BLaER1 (cell line): ENCODE measurements around the gene KLHL4.
"Not testable (repeated sequence)": the region's sequence is repeated elsewhere in the genome, so short reads cannot be mapped to it uniquely, and the experiment has no call there.

Source experiments
- H3K27ac ChIP-seq: shearing (Covaris generic); formaldehyde crosslinking; 2 replicates; pipeline ENCODE4 v1.8.1; 2022
- H3K27me3 ChIP-seq: shearing (Covaris generic); formaldehyde crosslinking; 2 replicates; pipeline ENCODE4 v1.8.1; 2022
- H3K36me3 ChIP-seq: shearing (Covaris generic); formaldehyde crosslinking; 2 replicates; pipeline ENCODE4 v1.8.1; 2022
- H3K4me1 ChIP-seq: shearing (Covaris generic); formaldehyde crosslinking; 2 replicates; pipeline ENCODE4 v1.8.1; 2022
- H3K4me2 ChIP-seq: shearing (Covaris generic); formaldehyde crosslinking; 2 replicates; pipeline ENCODE4 v1.8.1; 2022
- H3K4me3 ChIP-seq: shearing (Covaris generic); formaldehyde crosslinking; 2 replicates; pipeline ENCODE4 v1.8.1; 2022
- H3K9ac ChIP-seq: shearing (Covaris generic); formaldehyde crosslinking; 2 replicates; pipeline ENCODE4 v1.8.1; 2022
- H3K9me3 ChIP-seq: shearing (Covaris generic); formaldehyde crosslinking; 2 replicates; pipeline ENCODE4 v1.8.1; 2022
- H4K20me1 ChIP-seq: shearing (Covaris generic); formaldehyde crosslinking; 2 replicates; pipeline ENCODE4 v1.8.1; 2022
- Cebpa-rat ChIP-seq: shearing (Covaris generic); IDR thresholded peaks from 2 replicates; pipeline ENCODE4 v1.8.1; 2022

KLHL4 gene

GRCh38 chrX:87636533-87636932, 118.9 kb downstream of the KLHL4 start:
- peaks cover 14% of the 10 kb centered on the region for H3K9me3 ChIP-seq
- H3K27ac ChIP-seq: peak overlapping the region; percentile 74; the same call in 1 of the 2 replicates
- H3K4me3 ChIP-seq: peak overlapping the region; percentile 31; the same call in 1 of the 2 replicates
- H3K9ac ChIP-seq: peak overlapping the region; percentile 48; the same call in 1 of the 2 replicates
- H3K4me2 ChIP-seq: peak overlapping the region; percentile 78
- peaks cover 74% of the 10 kb centered on the region for H3K27me3 ChIP-seq
- H3K36me3 ChIP-seq: no peaks in the 10 kb centered on the region
- H4K20me1 ChIP-seq: no peaks in the 10 kb centered on the region
- H3K4me1 ChIP-seq: peaks cover 24% of the 10 kb centered on the region
- no peak for TF ChIP-seq Cebpa-rat

- not testable (repeated sequence) for H3K4me2 ChIP-seq, H3K27ac ChIP-seq, H4K20me1 ChIP-seq, H3K36me3 ChIP-seq, H3K9ac ChIP-seq, H3K4me3 ChIP-seq
- Histone ChIP-seq H3K9me3 (peaks cover 33% of the 10 kb centered on the region), H3K4me1 (peaks cover 14% of the 10 kb centered on the region), H3K27me3 (peaks cover 70% of the 10 kb centered on the region)
These were observed 123.8 kb downstream of the KLHL4 start for GRCh38 chrX:87641439-87641838.

GRCh38 chrX:87661761-87662160, 144.2 kb downstream of the KLHL4 start:
- Histone ChIP-seq H3K36me3 (no peaks in the 10 kb centered on the region), H4K20me1 (peaks cover 6% of the 10 kb centered on the region; the same call in 1 of the 2 replicates), H3K4me1 (no peaks in the 10 kb centered on the region), H3K4me3 (no peak overlapping the region), H3K9me3 (no peaks in the 10 kb centered on the region), H3K27ac (no peak overlapping the region), H3K27me3 (peaks cover 43% of the 10 kb centered on the region), H3K9ac (no peak overlapping the region), H3K4me2 (no peak overlapping the region)
- no peak for TF ChIP-seq Cebpa-rat

- no peaks in the 10 kb centered on the region; the same call in 1 of the 2 replicates for H4K20me1 ChIP-seq
- H3K9ac ChIP-seq: no peak overlapping the region
- H3K4me1 ChIP-seq: no peaks in the 10 kb centered on the region
- H3K27me3 ChIP-seq: peaks cover 33% of the 10 kb centered on the region
- no peak overlapping the region for H3K4me2 ChIP-seq
- TF ChIP-seq Cebpa-rat: no peak
- H3K4me3 ChIP-seq: no peak overlapping the region
- H3K27ac ChIP-seq: no peak overlapping the region
- no peaks in the 10 kb centered on the region for H3K9me3 ChIP-seq
- no peaks in the 10 kb centered on the region for H3K36me3 ChIP-seq
These were observed 145.8 kb downstream of the KLHL4 start for GRCh38 chrX:87663421-87663820.

- Histone ChIP-seq H3K4me3 (no peak overlapping the region), H3K36me3 (no peaks in the 10 kb centered on the region), H3K9me3 (no peaks in the 10 kb centered on the region), H3K9ac (no peak overlapping the region), H3K27ac (no peak overlapping the region), H3K4me1 (no peaks in the 10 kb centered on the region), H4K20me1 (peaks cover 6% of the 10 kb centered on the region; the same call in 1 of the 2 replicates), H3K27me3 (peaks cover 40% of the 10 kb centered on the region), H3K4me2 (no peak overlapping the region)
- no peak for TF ChIP-seq Cebpa-rat
These were observed 146.8 kb downstream of the KLHL4 start for GRCh38 chrX:87664381-87664780.

- H3K36me3 ChIP-seq: no peaks in the 10 kb centered on the region
- H3K4me1 ChIP-seq: no peaks in the 10 kb centered on the region
- H3K4me2 ChIP-seq: no peak overlapping the region
- peaks cover 76% of the 10 kb centered on the region for H3K27me3 ChIP-seq
- H4K20me1 ChIP-seq: no peaks in the 10 kb centered on the region
- no peaks in the 10 kb centered on the region for H3K9me3 ChIP-seq
- no peak overlapping the region for H3K27ac ChIP-seq
- no peak overlapping the region for H3K4me3 ChIP-seq
- no peak for TF ChIP-seq Cebpa-rat
- no peak overlapping the region for H3K9ac ChIP-seq
These were observed 162.2 kb downstream of the KLHL4 start for GRCh38 chrX:87679849-87680248.

- Histone ChIP-seq H3K4me2 (no peak overlapping the region), H3K27ac (no peak overlapping the region)
- no peak for TF ChIP-seq Cebpa-rat
These were observed 170.1 kb downstream of the KLHL4 start for GRCh38 chrX:87687703-87688102.

GRCh38 chrX:87688113-87688748, 170.6 kb downstream of the KLHL4 start:
- H3K4me1 ChIP-seq, H3K9ac ChIP-seq, H3K4me2 ChIP-seq, H3K27ac ChIP-seq, H4K20me1 ChIP-seq, H3K4me3 ChIP-seq, H3K9me3 ChIP-seq, H3K36me3 ChIP-seq: not testable (repeated sequence)
- H3K27me3 ChIP-seq: peaks cover 24% of the 10 kb centered on the region

More at GRCh38 chrX:87687703-87688102, 170.1 kb downstream of the KLHL4 start:
- H3K9ac ChIP-seq: no peak overlapping the region
- no peaks in the 10 kb centered on the region for H3K36me3 ChIP-seq
- H3K4me1 ChIP-seq: no peaks in the 10 kb centered on the region
- H3K4me3 ChIP-seq: no peak overlapping the region
- H3K27me3 ChIP-seq: peaks cover 22% of the 10 kb centered on the region
- H3K9me3 ChIP-seq: no peaks in the 10 kb centered on the region
- H4K20me1 ChIP-seq: no peaks in the 10 kb centered on the region

- peaks cover 31% of the 10 kb centered on the region for H3K27me3 ChIP-seq
- not testable (repeated sequence) for H3K9ac ChIP-seq, H3K4me2 ChIP-seq, H3K27ac ChIP-seq, H3K4me1 ChIP-seq, H3K36me3 ChIP-seq, H3K4me3 ChIP-seq, H3K9me3 ChIP-seq, H4K20me1 ChIP-seq
These were observed 171.6 kb downstream of the KLHL4 start for GRCh38 chrX:87689218-87689617.

GRCh38 chrX:87693204-87693603, 175.6 kb downstream of the KLHL4 start:
- H3K4me3 ChIP-seq: no peak overlapping the region
- H3K27me3 ChIP-seq: peaks cover 42% of the 10 kb centered on the region
- no peaks in the 10 kb centered on the region for H3K9me3 ChIP-seq
- no peak overlapping the region for H3K27ac ChIP-seq
- no peaks in the 10 kb centered on the region for H3K4me1 ChIP-seq
- no peaks in the 10 kb centered on the region for H4K20me1 ChIP-seq
- no peak overlapping the region for H3K9ac ChIP-seq
- TF ChIP-seq Cebpa-rat: no peak
- no peaks in the 10 kb centered on the region for H3K36me3 ChIP-seq
- no peak overlapping the region for H3K4me2 ChIP-seq

- H3K4me2 ChIP-seq: no peak overlapping the region
These were observed 179.8 kb downstream of the KLHL4 start for GRCh38 chrX:87697409-87697808.

More at GRCh38 chrX:87697409-87697808, 179.8 kb downstream of the KLHL4 start:
- H3K27me3 ChIP-seq: peaks cover 58% of the 10 kb centered on the region
- H3K4me1 ChIP-seq: no peaks in the 10 kb centered on the region
- H3K36me3 ChIP-seq: no peaks in the 10 kb centered on the region
- no peak overlapping the region for H3K27ac ChIP-seq
- no peaks in the 10 kb centered on the region for H3K9me3 ChIP-seq
- no peak overlapping the region for H3K9ac ChIP-seq
- H4K20me1 ChIP-seq: no peaks in the 10 kb centered on the region
- TF ChIP-seq Cebpa-rat: no peak
- H3K4me3 ChIP-seq: no peak overlapping the region
